SK-N-MC (cell line): ENCODE results near the gene ZEB2.

Experiments
- DNase-seq: peaks from one replicate; pipeline ENCODE4 v3.0.0-alpha.2; 2011; ENCODE audit warnings: low read depth, low spot score
- H3K27ac ChIP-seq: fragments of 200-600 bp; sonication (generic); 2 replicates; pipeline ENCODE4 v1.5.1; 2016; ENCODE audit warnings: mixed run types
- H3K36me3 ChIP-seq: fragments of 200-600 bp; sonication (generic); 2 replicates; pipeline ENCODE4 v1.6.1; 2017; ENCODE audit warnings: antibody characterized with exemption, low read length, mixed read lengths; ENCODE audit not compliant: insufficient read depth
- H3K4me3 ChIP-seq: fragments of 200-600 bp; sonication (generic); 2 replicates; pipeline ENCODE4 v1.5.1; 2016
- H3K9ac ChIP-seq: fragments of 200-600 bp; sonication (generic); 2 replicates; pipeline ENCODE4 v1.8.0; 2017; ENCODE audit warnings: mixed run types, mixed read lengths; ENCODE audit not compliant: insufficient read length
- H3K9me3 ChIP-seq: fragments of 200-600 bp; sonication (generic); 2 replicates; pipeline ENCODE4 v1.6.1; 2017; ENCODE audit warnings: low read depth, mild to moderate bottlenecking, antibody characterized with exemption, low read length, moderate library complexity, mixed read lengths
- EZH2 ChIP-seq: fragments of 200-600 bp; sonication (generic); IDR thresholded peaks from one replicate; pipeline ENCODE4 v1.6.1; 2017; ENCODE audit warnings: antibody characterized with exemption
- FOXP2 ChIP-seq: optimal IDR thresholded peaks from 2 replicates; pipeline ENCODE3; 2011; ENCODE audit warnings: mild to moderate bottlenecking, moderate library complexity; ENCODE audit not compliant: insufficient read depth; ENCODE audit errors: extremely low read length, control extremely low read depth
- POLR2AphosphoS5 ChIP-seq: IDR thresholded peaks from 2 replicates; pipeline ENCODE4 v1.6.1; 2012; ENCODE audit warnings: mild to moderate bottlenecking, low read depth, low read length, borderline replicate concordance

Gene ZEB2

GRCh38 chr2:144508172-144508851 is 11.6 kb downstream of the ZEB2 start:
- DNase-seq: no peak
- peaks cover 82% of the 10 kb centered on the region for H3K36me3 ChIP-seq
- peak overlapping the region; percentile 99 for H3K27ac ChIP-seq
- peak overlapping the region; percentile 92 for H3K4me3 ChIP-seq
- H3K9me3 ChIP-seq: no peaks in the 10 kb centered on the region
- peak overlapping the region; percentile 61 for H3K9ac ChIP-seq
- no peak for TF ChIP-seq FOXP2
- TF ChIP-seq EZH2: no peak

DNA sequence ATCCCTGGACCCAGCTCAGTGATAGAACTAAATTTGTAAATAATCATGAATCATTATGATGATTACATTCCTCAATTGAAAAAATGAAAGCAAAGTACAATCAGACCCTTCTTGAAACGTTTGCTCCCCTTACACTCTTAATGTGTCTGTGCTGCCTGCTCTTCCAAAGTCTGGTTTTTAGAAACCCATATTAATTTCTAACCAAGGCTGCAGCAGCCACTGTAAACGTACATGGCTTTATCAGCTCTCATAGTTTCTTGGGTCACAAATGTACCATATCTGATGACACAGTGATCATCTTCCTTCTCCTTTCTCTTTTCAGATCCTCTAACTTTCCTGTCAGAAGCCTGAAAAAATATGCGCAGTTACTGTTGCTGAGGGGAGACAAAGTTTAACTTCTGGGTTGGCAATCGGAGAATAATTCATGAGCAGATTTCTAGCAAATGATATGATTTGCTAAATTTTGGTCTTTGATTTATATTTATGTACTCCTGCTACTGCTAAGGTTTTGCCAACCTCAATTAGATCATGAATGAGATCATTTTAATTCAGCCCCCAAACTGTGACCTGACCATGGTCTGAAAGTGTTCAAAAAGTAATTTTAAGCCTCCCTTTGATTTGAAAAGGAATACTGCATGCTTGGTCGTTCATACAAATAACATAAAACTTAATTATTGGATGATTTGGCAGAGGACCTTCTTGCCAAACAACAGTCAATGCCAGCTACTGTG is 12.3 kb downstream of the ZEB2 start:
- Histone ChIP-seq H3K36me3 (peaks cover 82% of the 10 kb centered on the region), H3K27ac (peak overlapping the region; percentile 99), H3K9me3 (no peaks in the 10 kb centered on the region), H3K4me3 (peak overlapping the region; percentile 92), H3K9ac (peak overlapping the region; percentile 61)
- TF ChIP-seq POLR2AphosphoS5: no peak
- no peak for TF ChIP-seq FOXP2
- no peak for TF ChIP-seq EZH2
- no peak for DNase-seq

DNA sequence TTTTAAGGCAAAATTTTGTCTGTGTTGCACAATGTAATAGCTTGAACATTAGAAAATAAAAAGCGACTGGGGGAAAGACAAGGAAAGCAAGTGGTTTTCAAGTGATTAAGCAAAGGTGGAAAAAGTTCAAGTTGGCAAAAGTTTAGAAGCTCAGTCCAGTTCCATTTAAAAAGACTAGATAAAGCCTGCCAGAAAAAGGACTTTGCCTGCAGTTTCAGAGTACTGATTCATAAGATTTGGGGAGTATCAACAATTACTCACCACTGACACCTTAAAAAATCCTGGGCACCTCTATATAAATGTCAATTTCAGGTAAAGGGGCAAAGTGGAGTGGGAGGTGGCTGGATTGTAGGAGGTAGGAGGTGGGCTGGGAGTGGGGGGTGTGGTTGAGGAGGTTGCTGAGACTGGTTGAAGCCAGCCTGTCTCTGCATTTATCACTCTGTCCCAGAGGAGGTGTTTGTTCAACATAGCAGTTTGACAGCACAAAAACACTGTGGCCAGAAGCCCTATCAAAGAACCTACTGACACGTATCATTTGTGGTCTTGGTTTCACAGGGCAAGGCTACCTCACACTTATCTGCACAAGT is 14.6 kb downstream of the ZEB2 start:
- Histone ChIP-seq H3K4me3 (no peak overlapping the region; the same call in 1 of the 2 replicates), H3K9ac (no peak overlapping the region), H3K9me3 (no peaks in the 10 kb centered on the region), H3K27ac (peak overlapping the region; percentile 33), H3K36me3 (peaks cover 87% of the 10 kb centered on the region)
- DNase-seq: no peak
- TF ChIP-seq EZH2 (no peak), POLR2AphosphoS5 (no peak), FOXP2 (no peak)

DNA sequence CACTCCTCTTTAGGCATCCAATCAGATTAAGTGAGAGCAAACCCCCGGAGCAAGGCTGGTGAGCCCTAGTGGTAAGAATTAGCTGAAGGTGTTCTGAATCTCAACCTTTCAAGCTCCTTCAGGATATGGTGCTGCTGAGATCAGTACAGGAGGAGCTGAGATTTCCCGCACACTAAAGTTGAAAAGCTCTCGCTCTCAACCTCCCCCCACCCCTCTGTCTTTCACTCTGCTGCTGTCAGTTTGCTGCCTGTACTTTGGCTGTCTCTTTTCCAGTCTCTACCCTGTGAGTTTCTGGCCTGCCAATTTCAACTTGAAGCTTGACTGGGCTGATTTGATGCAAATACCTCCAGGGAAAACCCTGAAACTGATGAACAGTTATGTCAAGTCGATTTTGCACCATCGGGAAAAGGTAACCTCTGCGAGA is 15.7 kb downstream of the ZEB2 start:
- DNase-seq: no peak
- Histone ChIP-seq H3K9ac (no peak overlapping the region), H3K36me3 (peaks cover 94% of the 10 kb centered on the region), H3K27ac (peak overlapping the region; percentile 63; the same call in 1 of the 2 replicates), H3K4me3 (no peak overlapping the region), H3K9me3 (no peaks in the 10 kb centered on the region)
- TF ChIP-seq POLR2AphosphoS5: no peak; the same call in 1 of the 2 replicates
- no peak for TF ChIP-seq FOXP2
- TF ChIP-seq EZH2: no peak

GRCh38 chr2:144503242-144503641 is 16.7 kb downstream of the ZEB2 start:
- TF ChIP-seq FOXP2 (no peak), EZH2 (no peak), POLR2AphosphoS5 (no peak)

DNA sequence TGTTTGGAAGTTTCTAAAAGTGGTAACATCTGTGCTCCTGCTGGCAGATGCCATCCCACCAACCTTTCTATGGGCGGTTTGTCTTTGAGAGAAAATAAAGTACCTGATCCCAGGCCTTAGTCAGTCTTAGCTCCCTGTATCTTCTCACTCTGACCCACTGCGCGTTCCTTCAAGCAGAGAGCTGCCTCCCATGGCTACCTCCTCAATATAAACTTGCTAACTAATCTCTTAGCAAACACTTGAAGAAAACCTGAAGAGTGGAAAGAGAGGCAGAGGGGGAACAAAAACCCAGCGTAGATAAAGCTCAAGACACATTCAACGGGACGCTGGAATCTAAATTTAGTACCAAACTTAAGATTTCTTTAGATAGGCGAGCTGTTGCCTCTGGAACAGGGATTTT is 17.6 kb downstream of the ZEB2 start:
- TF ChIP-seq EZH2 (no peak), POLR2AphosphoS5 (no peak), FOXP2 (no peak)
- Histone ChIP-seq H3K27ac (peak overlapping the region; percentile 83), H3K4me3 (no peak overlapping the region), H3K36me3 (peaks cover 91% of the 10 kb centered on the region), H3K9ac (no peak overlapping the region), H3K9me3 (no peaks in the 10 kb centered on the region)
- DNase-seq: no peak

More at GRCh38 chr2:144503242-144503641, 16.7 kb downstream of the ZEB2 start:
- peak overlapping the region; percentile 83 for H3K27ac ChIP-seq
- H3K9me3 ChIP-seq: no peaks in the 10 kb centered on the region
- no peak overlapping the region for H3K4me3 ChIP-seq
- DNase-seq: no peak
- H3K36me3 ChIP-seq: peaks cover 94% of the 10 kb centered on the region
- H3K9ac ChIP-seq: no peak overlapping the region

DNA sequence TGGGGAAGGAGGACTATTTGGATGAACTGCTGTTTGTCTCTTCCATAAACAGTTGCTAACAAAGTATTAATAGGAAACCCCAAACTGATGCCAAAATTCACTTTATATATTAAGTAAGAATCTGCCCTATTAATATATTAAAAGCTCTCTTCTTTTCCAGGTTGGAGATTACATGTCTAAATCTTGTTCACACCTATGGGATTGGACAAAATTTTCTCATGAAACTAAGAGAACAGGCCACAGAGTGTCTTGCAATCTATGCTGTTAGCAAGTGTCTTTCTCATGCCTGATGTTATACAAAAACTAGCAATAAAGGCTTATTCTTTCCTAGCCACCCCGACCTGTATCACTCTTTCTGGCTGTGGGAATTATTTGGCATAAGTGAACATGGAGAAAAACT is 18.3 kb downstream of the ZEB2 start:
- H3K27ac ChIP-seq: peak overlapping the region; percentile 83
- no peak for DNase-seq
- H3K9ac ChIP-seq: no peak overlapping the region
- no peak; the same call in 1 of the 2 replicates for TF ChIP-seq POLR2AphosphoS5
- no peak for TF ChIP-seq EZH2
- no peak for TF ChIP-seq FOXP2
- peaks cover 92% of the 10 kb centered on the region for H3K36me3 ChIP-seq
- H3K9me3 ChIP-seq: no peaks in the 10 kb centered on the region
- no peak overlapping the region for H3K4me3 ChIP-seq

DNA sequence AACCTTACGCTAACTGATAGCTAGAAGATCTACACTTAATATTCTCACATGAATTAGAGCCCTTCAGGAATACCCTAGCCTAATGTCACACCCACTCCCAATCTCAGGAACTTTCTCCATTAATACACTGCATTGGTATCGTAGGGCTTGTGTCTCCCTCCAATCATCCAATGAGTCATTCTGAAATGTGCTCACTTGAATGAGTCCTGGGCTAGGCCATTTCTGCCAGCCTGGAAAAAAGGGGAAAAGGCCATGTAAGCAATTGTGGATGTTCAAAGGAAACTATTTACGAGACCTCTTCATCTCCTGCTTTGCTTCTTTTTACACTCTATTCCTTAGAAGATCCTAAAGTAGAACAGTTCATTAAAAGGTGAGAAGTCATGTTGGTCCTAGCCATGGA is 18.8 kb downstream of the ZEB2 start:
- Histone ChIP-seq H3K9me3 (no peaks in the 10 kb centered on the region), H3K36me3 (peaks cover 92% of the 10 kb centered on the region), H3K27ac (peak overlapping the region; percentile 83), H3K4me3 (no peak overlapping the region), H3K9ac (no peak overlapping the region)
- TF ChIP-seq POLR2AphosphoS5 (no peak), FOXP2 (no peak), EZH2 (no peak)
- no peak for DNase-seq

- DNase-seq: no peak
- Histone ChIP-seq H3K9ac (no peak overlapping the region), H3K27ac (no peak overlapping the region), H3K9me3 (no peaks in the 10 kb centered on the region), H3K4me3 (no peak overlapping the region), H3K36me3 (peaks cover 95% of the 10 kb centered on the region)
- TF ChIP-seq EZH2 (no peak), POLR2AphosphoS5 (no peak), FOXP2 (no peak)
Measured at GRCh38 chr2:144500563-144500962, 19.4 kb downstream of the ZEB2 start.
